ENCODE results near the gene ANXA4.

DNA sequence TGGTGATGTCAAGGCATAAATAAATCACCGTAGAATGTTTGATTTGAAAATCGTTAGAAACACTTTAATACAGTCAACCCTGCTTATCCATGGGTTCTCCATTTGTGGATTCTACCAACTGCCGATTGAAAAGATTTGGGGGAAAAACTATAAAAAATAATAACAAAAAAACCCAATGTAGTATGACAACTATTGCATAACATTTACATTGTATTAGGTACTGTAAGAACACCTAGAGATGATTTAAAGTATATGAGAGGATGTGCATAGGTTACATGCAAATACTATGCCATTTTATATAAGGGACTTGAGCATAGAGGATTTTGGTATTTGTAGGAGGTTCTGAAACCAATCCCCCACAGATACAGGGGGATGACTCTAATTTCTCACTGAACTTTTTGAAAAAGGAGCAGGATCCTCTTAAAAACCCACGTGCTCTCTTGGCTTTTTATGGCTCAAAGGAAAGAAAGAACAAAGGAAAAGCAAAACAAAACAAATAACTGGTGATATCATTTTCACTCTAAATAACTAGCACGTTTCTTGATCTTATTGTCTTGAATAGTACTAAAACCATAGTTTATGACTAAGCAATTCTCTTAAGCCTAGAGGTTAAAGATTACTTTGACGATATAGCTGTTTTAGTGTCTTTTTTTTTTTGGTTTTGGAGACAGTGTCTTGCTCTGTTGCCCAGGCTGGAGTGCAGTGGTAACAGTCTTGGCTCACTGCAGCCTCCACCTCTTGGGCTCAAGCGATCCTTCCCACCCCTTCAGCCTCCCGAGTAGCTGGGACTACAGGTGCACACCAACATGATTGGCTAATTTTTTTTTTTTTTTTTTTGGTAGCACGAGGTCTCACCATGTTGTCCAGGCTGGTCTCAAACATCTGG, 104.5 kb downstream of the ANXA4 start:
- TF ChIP-seq, protein P1, sequence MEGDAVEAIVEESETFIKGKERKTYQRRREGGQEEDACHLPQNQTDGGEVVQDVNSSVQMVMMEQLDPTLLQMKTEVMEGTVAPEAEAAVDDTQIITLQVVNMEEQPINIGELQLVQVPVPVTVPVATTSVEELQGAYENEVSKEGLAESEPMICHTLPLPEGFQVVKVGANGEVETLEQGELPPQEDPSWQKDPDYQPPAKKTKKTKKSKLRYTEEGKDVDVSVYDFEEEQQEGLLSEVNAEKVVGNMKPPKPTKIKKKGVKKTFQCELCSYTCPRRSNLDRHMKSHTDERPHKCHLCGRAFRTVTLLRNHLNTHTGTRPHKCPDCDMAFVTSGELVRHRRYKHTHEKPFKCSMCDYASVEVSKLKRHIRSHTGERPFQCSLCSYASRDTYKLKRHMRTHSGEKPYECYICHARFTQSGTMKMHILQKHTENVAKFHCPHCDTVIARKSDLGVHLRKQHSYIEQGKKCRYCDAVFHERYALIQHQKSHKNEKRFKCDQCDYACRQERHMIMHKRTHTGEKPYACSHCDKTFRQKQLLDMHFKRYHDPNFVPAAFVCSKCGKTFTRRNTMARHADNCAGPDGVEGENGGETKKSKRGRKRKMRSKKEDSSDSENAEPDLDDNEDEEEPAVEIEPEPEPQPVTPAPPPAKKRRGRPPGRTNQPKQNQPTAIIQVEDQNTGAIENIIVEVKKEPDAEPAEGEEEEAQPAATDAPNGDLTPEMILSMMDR (IDR thresholded peaks at IDR 0.05; ENCODE audit: poor library complexity) = no peak
- no peak for TF ChIP-seq EZH2 (IDR thresholded peaks at IDR 0.05; ENCODE audit: borderline replicate concordance)
